GM18861 (cell line): ENCODE results near the gene TULP3.
"Not testable (repeated sequence)": the region's sequence is repeated elsewhere in the genome, so short reads cannot be mapped to it uniquely, and the experiment has no call there.

ENCODE experiments used
- ATAC-seq: cut with Tn5 transposase; IDR thresholded peaks from one replicate; pipeline ENCODE4 v1.9.1; 2021; ENCODE audit not compliant: unreplicated experiment

The TULP3 gene

GRCh38 chr12:2890388-2891239 is at the start of gene TULP3:
TULP3 (plus strand) TSS chr12:2890891; CDS start chr12:2890948, 57 bp downstream.
- ATAC-seq: peak; percentile 92

GRCh38 chr12:2841056-2841650 is 49.5 kb upstream of the TULP3 start:
- no peak for ATAC-seq

GRCh38 chr12:2842948-2843347 is 47.7 kb upstream of the TULP3 start:
- ATAC-seq: no peak

GRCh38 chr12:2844786-2845185 is 45.9 kb upstream of the TULP3 start:
- no peak for ATAC-seq

- ATAC-seq: no peak
These were observed 45.4 kb upstream of the TULP3 start for GRCh38 chr12:2845280-2845679.

GRCh38 chr12:2851931-2852330 is 38.8 kb upstream of the TULP3 start:
- ATAC-seq: no peak

GRCh38 chr12:2853626-2854025 is 37.1 kb upstream of the TULP3 start:
- ATAC-seq: no peak

- ATAC-seq: no peak
These were observed 35.8 kb upstream of the TULP3 start for GRCh38 chr12:2854669-2855453.

- no peak for ATAC-seq
These were observed 35.1 kb upstream of the TULP3 start for GRCh38 chr12:2855546-2855945.

- ATAC-seq: no peak
These were observed 34.6 kb upstream of the TULP3 start for GRCh38 chr12:2856051-2856450.

- ATAC-seq: no peak
These were observed 33.7 kb upstream of the TULP3 start, which contains the start of gene TEX52 for GRCh38 chr12:2857021-2857431. TEX52 (minus strand) TSS chr12:2857039; CDS start chr12:2857026, 13 bp downstream.

GRCh38 chr12:2857576-2857975 is 33.1 kb upstream of the TULP3 start:
- no peak for ATAC-seq

GRCh38 chr12:2858334-2858733 is 32.4 kb upstream of the TULP3 start:
- no peak for ATAC-seq

GRCh38 chr12:2858944-2859421 is 31.7 kb upstream of the TULP3 start:
- no peak for ATAC-seq

- ATAC-seq: no peak
These were observed 30.5 kb upstream of the TULP3 start for GRCh38 chr12:2860170-2860569.

- no peak for ATAC-seq
These were observed 27.8 kb upstream of the TULP3 start for GRCh38 chr12:2862876-2863275.

GRCh38 chr12:2863402-2863801 is 27.3 kb upstream of the TULP3 start:
- ATAC-seq: not testable (repeated sequence)

GRCh38 chr12:2864198-2864597 is 26.5 kb upstream of the TULP3 start:
- no peak for ATAC-seq

GRCh38 chr12:2868986-2869632 is 21.6 kb upstream of the TULP3 start:
- ATAC-seq: not testable (repeated sequence)

- peak; percentile 8 for ATAC-seq
These were observed 14.2 kb upstream of the TULP3 start for GRCh38 chr12:2876431-2877046.
